IMR-90 (cell line): ENCODE results near the gene WARS2. TPM values are rescaled to one million over a fixed set of nuclear protein-coding genes. Genes with fewer than 3 reads are reported as not detected.

ENCODE experiments used
- ATAC-seq: fragments of 200-7000 bp; cut with Tn5 transposase; 2 replicates; pipeline ENCODE4 v1.9.1; 2020; ENCODE audit warnings: low read depth, mild to moderate bottlenecking, moderate library complexity
- BruUV-seq: library from RNA; stranded (reverse); fragments of 400-500 nt; replicated peaks from 2 replicates; lab custom pipeline; 2021; lab: Mats Ljungman, UMichigan
- CTCF ChIA-PET: fragments of 300-600 bp; formaldehyde crosslinking; extraction: SDS; loops from one replicate; lab custom pipeline; 2021; ENCODE audit warnings: antibody characterized with exemption; lab: Yijun Ruan, JAX
- POLR2A ChIA-PET: fragments of 300-600 bp; sonication (Branson Sonifier 250); formaldehyde crosslinking; loops from one replicate; lab custom pipeline; 2022; ENCODE audit warnings: antibody characterized with exemption; ENCODE audit not compliant: unreplicated experiment; lab: Charles Lee
- DNase-seq: peaks from one replicate; pipeline ENCODE4 v3.0.0; 2013
- H2AFZ ChIP-seq: replicated peaks from 2 replicates; pipeline ENCODE3; 2013; ENCODE audit warnings: low read length, mild to moderate bottlenecking; ENCODE audit not compliant: poor library complexity
- H2AK5ac ChIP-seq: 2 replicates; pipeline ENCODE4 v1.6.1; 2013; ENCODE audit warnings: low read depth, low read length, inconsistent platforms
- H2AK9ac ChIP-seq: replicated peaks from 2 replicates; pipeline ENCODE3; 2013; ENCODE audit warnings: mild to moderate bottlenecking, low read depth, low read length, moderate library complexity; ENCODE audit not compliant: poor library complexity
- H2BK120ac ChIP-seq: 2 replicates; pipeline ENCODE4 v1.6.1; 2013; ENCODE audit warnings: low read depth, low read length, inconsistent platforms
- H2BK15ac ChIP-seq: 3 replicates; pipeline ENCODE4 v1.6.1; 2013; ENCODE audit warnings: low read depth, low read length, inconsistent platforms
- H2BK20ac ChIP-seq: 2 replicates; pipeline ENCODE4 v1.6.1; 2013; ENCODE audit warnings: low read depth, mild to moderate bottlenecking, inconsistent platforms, low read length, moderate library complexity
- H2BK5ac ChIP-seq: 2 replicates; pipeline ENCODE4 v1.6.1; 2013; ENCODE audit warnings: mild to moderate bottlenecking, low read depth, low read length, inconsistent platforms; ENCODE audit not compliant: poor library complexity, severe bottlenecking
- H3K14ac ChIP-seq: replicated peaks from 2 replicates; pipeline ENCODE4 v1.6.1; 2013; ENCODE audit warnings: low read depth, low read length, inconsistent platforms
- H3K18ac ChIP-seq: 2 replicates; pipeline ENCODE4 v1.6.1; 2013; ENCODE audit warnings: low read depth, low read length, control low read depth
- H3K23ac ChIP-seq: 2 replicates; pipeline ENCODE4 v1.6.1; 2013; ENCODE audit warnings: low read depth, low read length, inconsistent platforms
- H3K27ac ChIP-seq: 2 replicates; pipeline ENCODE4 v1.5.1; 2013; ENCODE audit warnings: mild to moderate bottlenecking, control low read depth, low read length; ENCODE audit not compliant: insufficient read depth
- H3K27me3 ChIP-seq: 2 replicates; pipeline ENCODE4 v1.6.1; 2013; ENCODE audit warnings: low read length; ENCODE audit not compliant: control insufficient read depth, insufficient read depth
- H3K36me3 ChIP-seq: 2 replicates; pipeline ENCODE4 v1.6.1; 2013; ENCODE audit warnings: low read length, mixed read lengths; ENCODE audit not compliant: control insufficient read depth, insufficient read depth
- H3K4ac ChIP-seq: 2 replicates; pipeline ENCODE4 v1.6.1; 2013; ENCODE audit warnings: low read depth, low read length, inconsistent platforms
- H3K4me1 ChIP-seq: 2 replicates; pipeline ENCODE4 v1.6.1; 2013; ENCODE audit warnings: low read length, mixed read lengths; ENCODE audit not compliant: control insufficient read depth, insufficient read depth
- H3K4me2 ChIP-seq: 2 replicates; pipeline ENCODE4 v1.6.1; 2013; ENCODE audit warnings: low read depth, mild to moderate bottlenecking, control low read depth, low read length, moderate library complexity
- H3K4me3 ChIP-seq: 2 replicates; pipeline ENCODE4 v1.5.1; 2013; ENCODE audit warnings: low read depth, mild to moderate bottlenecking, control low read depth, low read length, moderate library complexity; ENCODE audit not compliant: insufficient read depth
- H3K56ac ChIP-seq: 2 replicates; pipeline ENCODE4 v1.6.1; 2013; ENCODE audit warnings: low read length, inconsistent platforms; ENCODE audit not compliant: insufficient read depth; ENCODE audit errors: extremely low read depth
- H3K79me1 ChIP-seq, 2 experiments: 2 replicates each; pipeline ENCODE4 v1.6.1; 2013; ENCODE audit warnings: low read length in 2 of 2, inconsistent platforms in 1 of 2, low read depth in 1 of 2
- H3K9ac ChIP-seq: 2 replicates; pipeline ENCODE4 v1.6.1; 2013; ENCODE audit warnings: low read depth, low read length, control low read depth
- H3K9me1 ChIP-seq: 2 replicates; pipeline ENCODE4 v1.6.1; 2013; ENCODE audit warnings: low read length, inconsistent platforms; ENCODE audit not compliant: insufficient read depth
- H3K9me3 ChIP-seq: 2 replicates; pipeline ENCODE4 v1.6.1; 2013; ENCODE audit warnings: low read length; ENCODE audit not compliant: control insufficient read depth, insufficient read depth
- H4K20me1 ChIP-seq: 2 replicates; pipeline ENCODE4 v1.6.1; 2013; ENCODE audit warnings: low read length, inconsistent platforms; ENCODE audit not compliant: insufficient read depth
- H4K5ac ChIP-seq: 2 replicates; pipeline ENCODE4 v1.6.1; 2013; ENCODE audit warnings: mild to moderate bottlenecking, low read depth, low read length, control low read depth
- H4K8ac ChIP-seq, 2 experiments: 2 replicates each; pipeline ENCODE4 v1.6.1; 2013; ENCODE audit warnings: low read depth in 2 of 2, low read length in 2 of 2, control low read depth in 1 of 2, inconsistent platforms in 1 of 2
- H4K91ac ChIP-seq: 2 replicates; pipeline ENCODE4 v1.6.1; 2013; ENCODE audit warnings: low read depth, low read length, inconsistent platforms; ENCODE audit not compliant: insufficient read depth
- BHLHE40 ChIP-seq: fragments of 150-350 bp; IDR thresholded peaks from 2 replicates; pipeline ENCODE4 v1.6.1; 2016; ENCODE audit warnings: mild to moderate bottlenecking, low read depth, low read length
- CEBPB ChIP-seq: IDR thresholded peaks from 2 replicates; pipeline ENCODE4 v1.6.1; 2012; ENCODE audit warnings: low read depth, low read length, improper control_type of control experiment
- FOS ChIP-seq: fragments of 150-350 bp; IDR thresholded peaks from 2 replicates; pipeline ENCODE4 v1.6.1; 2016; ENCODE audit warnings: low read depth, low read length
- MAFK ChIP-seq: IDR thresholded peaks from 2 replicates; pipeline ENCODE4 v1.6.1; 2012; ENCODE audit warnings: low read depth, low read length, improper control_type of control experiment
- MAZ ChIP-seq: IDR thresholded peaks from 2 replicates; pipeline ENCODE4 v1.6.1; 2012; ENCODE audit warnings: low read depth, mild to moderate bottlenecking, low read length, improper control_type of control experiment, moderate library complexity, borderline replicate concordance
- MXI1 ChIP-seq: IDR thresholded peaks from 2 replicates; pipeline ENCODE4 v1.6.1; 2012; ENCODE audit warnings: low read depth, mild to moderate bottlenecking, low read length, moderate library complexity, borderline replicate concordance
- NFE2L2 ChIP-seq: fragments of 150-350 bp; IDR thresholded peaks from 2 replicates; pipeline ENCODE4 v1.6.1; 2016; ENCODE audit warnings: low read depth, mild to moderate bottlenecking, low read length
- POLR2A ChIP-seq: IDR thresholded peaks from 2 replicates; pipeline ENCODE4 v1.6.1; 2012; ENCODE audit warnings: mild to moderate bottlenecking, low read depth, low read length
- RAD21 ChIP-seq: IDR thresholded peaks from 2 replicates; pipeline ENCODE4 v1.6.1; 2012; ENCODE audit warnings: low read length, improper control_type of control experiment
- RCOR1 ChIP-seq: IDR thresholded peaks from 2 replicates; pipeline ENCODE4 v1.6.1; 2012; ENCODE audit warnings: mild to moderate bottlenecking, low read length, improper control_type of control experiment; ENCODE audit not compliant: insufficient replicate concordance
- SMC3 ChIP-seq: fragments of 150-350 bp; IDR thresholded peaks from 2 replicates; pipeline ENCODE4 v1.6.1; 2016; ENCODE audit warnings: low read depth, mild to moderate bottlenecking, antibody characterized with exemption, low read length, moderate library complexity
- WGBS, 2 experiments: methylation state at CpG; one replicate each; pipeline versions ENCODE4 v1.1.5 to v1.1.7; 2013; ENCODE audit warnings: missing lambda C conversion rate in 2 of 2; ENCODE audit not compliant: insufficient read length in 1 of 2; ENCODE audit errors: extremely low coverage in 2 of 2; 5-methylcytosine and 5-hydroxymethylcytosine counted together
- dilution Hi-C: fragments of 300-500 bp; cut with HindIII; formaldehyde crosslinking; loops from one replicate; pipeline ENCODE4 v1.14.3; 2018; ENCODE audit warnings: low sequenced_read_pairs; ENCODE audit not compliant: unreplicated experiment
- in situ Hi-C: fragments of 300-500 bp; cut with MboI; formaldehyde crosslinking; loops from 3 replicates; pipeline ENCODE4 v1.14.3; 2019; ENCODE audit warnings: low sequenced_read_pairs, inconsistent platforms, mixed read lengths
- intact Hi-C: fragments of 100-400 bp; cut with micrococcal nuclease; formaldehyde crosslinking; loops from 2 replicates; pipeline ENCODE4 v1.10.0; 2022
- polyA plus RNA-seq, 3 experiments: library from polyadenylated mRNA; depleted of rRNA; stranded (reverse); fragments of >200 nt; gene quantifications; 2 replicates each; pipeline ENCODE4 v1.2.3, GENCODE V29; 2012; ENCODE audit warnings: low replicate concordance in 1 of 3
- total RNA-seq: library from RNA; depleted of rRNA; stranded (reverse); fragments of >200 nt; gene quantifications from 2 replicates; pipeline ENCODE4 v1.2.3, GENCODE V29; 2012
- TF ChIP-seq, protein P1 (sequence below): conservative IDR thresholded peaks from 2 replicates; pipeline ENCODE4 v1.5.1; 2012; ENCODE audit warnings: mild to moderate bottlenecking, low read depth, low read length, improper control_type of control experiment
- TF ChIP-seq, protein P2 (sequence below): fragments of 150-350 bp; IDR thresholded peaks from 2 replicates; pipeline ENCODE4 v1.6.1; 2016; ENCODE audit warnings: low read depth, mild to moderate bottlenecking, low read length, moderate library complexity, borderline replicate concordance
- TF ChIP-seq, protein P3 (sequence below): fragments of 150-350 bp; IDR thresholded peaks from 2 replicates; pipeline ENCODE4 v1.6.1; 2017; ENCODE audit warnings: mild to moderate bottlenecking, antibody characterized with exemption, low read length, low read depth

The WARS2 gene
- total and polyA plus RNA-seq, 2 of the 4 experiments (the other 2 are of a cell fraction) = 5.7 to 20.3 TPM

DNA sequence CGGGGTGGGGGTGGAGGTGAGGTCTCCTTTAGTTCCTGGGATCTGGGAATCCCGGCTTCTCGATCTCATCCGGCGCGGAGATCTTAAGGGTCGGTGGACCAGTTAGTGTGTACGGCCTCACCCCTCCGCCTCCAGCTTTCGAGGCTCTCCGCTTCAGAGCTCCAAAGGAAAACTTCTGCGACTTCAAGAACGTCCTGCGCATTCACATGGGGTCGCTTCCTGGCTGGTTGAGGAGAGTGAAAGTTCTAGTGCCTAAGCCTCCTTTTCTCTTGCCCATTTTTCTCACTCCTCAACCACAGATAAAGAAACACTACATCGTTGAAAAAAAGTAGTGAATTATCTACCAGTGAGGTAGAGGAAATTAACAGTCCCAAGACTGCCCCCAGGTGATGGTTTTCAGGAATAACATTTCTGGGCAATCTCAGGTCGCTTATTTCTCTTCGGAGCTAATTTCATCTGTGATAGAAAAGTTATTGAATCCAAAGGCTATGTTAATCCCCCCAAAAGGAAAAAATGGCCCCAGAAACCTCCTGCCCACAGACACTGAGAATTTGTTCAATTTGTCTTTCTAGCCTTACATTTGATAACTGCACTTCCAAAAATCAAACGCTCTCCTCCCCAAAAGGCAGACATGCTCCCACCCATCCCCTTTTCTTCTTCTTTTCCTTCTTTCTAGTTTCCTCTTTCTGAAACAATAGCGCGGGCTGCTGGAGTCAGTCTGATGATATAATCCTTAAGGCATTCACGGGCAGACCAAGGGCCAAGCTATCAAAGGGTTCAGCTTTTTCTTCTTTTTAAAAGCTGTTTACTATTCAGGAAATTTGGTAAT, 131.8 kb downstream of the WARS2 start:
- H2BK20ac ChIP-seq = no peak overlapping the region
- peak overlapping the region; percentile 97 for H3K4me2 ChIP-seq
- no peak overlapping the region for H3K14ac ChIP-seq
- H4K8ac ChIP-seq = no peak overlapping the region
- H3K4me3 ChIP-seq = peak overlapping the region; percentile 29
- in situ Hi-C loops (no loop called here), dilution Hi-C loops (no loop called here), intact Hi-C loops (loop anchor here (1.0 to 10.0 kb wide), 3 partner anchors 126 to 931 kb away; no protein-coding TSS in a partner anchor)
- WGBS, 2 experiments = 40% methylated on average over 1 of the region's 22 CpGs; no CpG with 5 or more reads in 1 of the 2 experiments
- H4K91ac ChIP-seq = no peak overlapping the region
- ATAC-seq (peak; percentile 82), DNase-seq (peak; percentile 54)
- peaks cover 58% of the 10 kb centered on the region for H3K27me3 ChIP-seq
- H3K79me1 ChIP-seq = no peaks in the 10 kb centered on the region
- H3K36me3 ChIP-seq = no peaks in the 10 kb centered on the region
- no peak overlapping the region for H3K23ac ChIP-seq
- H2BK120ac ChIP-seq = no peak overlapping the region
- H3K56ac ChIP-seq = no peak overlapping the region
- ChIA-PET POLR2A (interaction anchor here (0.6 kb wide), 1 partner anchor 9 kb away, joined by 3 read pairs; no protein-coding TSS in a partner anchor), CTCF (interaction anchor here (0.6 to 1.8 kb wide), 4 partner anchors 11 to 855 kb away, joined by 3 to 5 read pairs (median 3); no protein-coding TSS in a partner anchor)
- H3K27ac ChIP-seq = no peak overlapping the region
- no peak overlapping the region for H3K4ac ChIP-seq
- no TSS peak for BruUV-seq
- H4K5ac ChIP-seq = no peak overlapping the region
- H2BK15ac ChIP-seq = no peak overlapping the region
- no peak overlapping the region for H3K9ac ChIP-seq
- H2AK9ac ChIP-seq = no peak overlapping the region
- no peak overlapping the region for H2BK5ac ChIP-seq
- H3K4me1 ChIP-seq = no peaks in the 10 kb centered on the region; the same call in 1 of the 2 replicates
- no peaks in the 10 kb centered on the region for H3K9me1 ChIP-seq
- H4K20me1 ChIP-seq = no peaks in the 10 kb centered on the region
- H3K9me3 ChIP-seq = peaks cover 13% of the 10 kb centered on the region
- no peak overlapping the region for H2AK5ac ChIP-seq
- H3K18ac ChIP-seq = no peak overlapping the region
- H2AFZ ChIP-seq = peak overlapping the region; percentile 35
- TF ChIP-seq MXI1 (no peak), RAD21 (peak; percentile 52), POLR2A (no peak), MAFK (no peak), CEBPB (no peak), RCOR1 (no peak), MAZ (no peak), SMC3 (peak; percentile 32; the same call in 1 of the 2 replicates), BHLHE40 (no peak), NFE2L2 (no peak), FOS (no peak)
- TF ChIP-seq, protein P1, sequence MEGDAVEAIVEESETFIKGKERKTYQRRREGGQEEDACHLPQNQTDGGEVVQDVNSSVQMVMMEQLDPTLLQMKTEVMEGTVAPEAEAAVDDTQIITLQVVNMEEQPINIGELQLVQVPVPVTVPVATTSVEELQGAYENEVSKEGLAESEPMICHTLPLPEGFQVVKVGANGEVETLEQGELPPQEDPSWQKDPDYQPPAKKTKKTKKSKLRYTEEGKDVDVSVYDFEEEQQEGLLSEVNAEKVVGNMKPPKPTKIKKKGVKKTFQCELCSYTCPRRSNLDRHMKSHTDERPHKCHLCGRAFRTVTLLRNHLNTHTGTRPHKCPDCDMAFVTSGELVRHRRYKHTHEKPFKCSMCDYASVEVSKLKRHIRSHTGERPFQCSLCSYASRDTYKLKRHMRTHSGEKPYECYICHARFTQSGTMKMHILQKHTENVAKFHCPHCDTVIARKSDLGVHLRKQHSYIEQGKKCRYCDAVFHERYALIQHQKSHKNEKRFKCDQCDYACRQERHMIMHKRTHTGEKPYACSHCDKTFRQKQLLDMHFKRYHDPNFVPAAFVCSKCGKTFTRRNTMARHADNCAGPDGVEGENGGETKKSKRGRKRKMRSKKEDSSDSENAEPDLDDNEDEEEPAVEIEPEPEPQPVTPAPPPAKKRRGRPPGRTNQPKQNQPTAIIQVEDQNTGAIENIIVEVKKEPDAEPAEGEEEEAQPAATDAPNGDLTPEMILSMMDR = peak; percentile 61
- TF ChIP-seq, protein P2, sequence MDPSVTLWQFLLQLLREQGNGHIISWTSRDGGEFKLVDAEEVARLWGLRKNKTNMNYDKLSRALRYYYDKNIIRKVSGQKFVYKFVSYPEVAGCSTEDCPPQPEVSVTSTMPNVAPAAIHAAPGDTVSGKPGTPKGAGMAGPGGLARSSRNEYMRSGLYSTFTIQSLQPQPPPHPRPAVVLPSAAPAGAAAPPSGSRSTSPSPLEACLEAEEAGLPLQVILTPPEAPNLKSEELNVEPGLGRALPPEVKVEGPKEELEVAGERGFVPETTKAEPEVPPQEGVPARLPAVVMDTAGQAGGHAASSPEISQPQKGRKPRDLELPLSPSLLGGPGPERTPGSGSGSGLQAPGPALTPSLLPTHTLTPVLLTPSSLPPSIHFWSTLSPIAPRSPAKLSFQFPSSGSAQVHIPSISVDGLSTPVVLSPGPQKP = no peak
- TF ChIP-seq, protein P3, sequence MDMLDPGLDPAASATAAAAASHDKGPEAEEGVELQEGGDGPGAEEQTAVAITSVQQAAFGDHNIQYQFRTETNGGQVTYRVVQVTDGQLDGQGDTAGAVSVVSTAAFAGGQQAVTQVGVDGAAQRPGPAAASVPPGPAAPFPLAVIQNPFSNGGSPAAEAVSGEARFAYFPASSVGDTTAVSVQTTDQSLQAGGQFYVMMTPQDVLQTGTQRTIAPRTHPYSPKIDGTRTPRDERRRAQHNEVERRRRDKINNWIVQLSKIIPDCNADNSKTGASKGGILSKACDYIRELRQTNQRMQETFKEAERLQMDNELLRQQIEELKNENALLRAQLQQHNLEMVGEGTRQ = no peak
